Suprapubic skin (tissue), 3 donors: ENCODE measurements around the gene UGT1A10.

Source experiments
- EP300 ChIP-seq: sonication (generic); formaldehyde crosslinking; IDR thresholded peaks from one replicate; pipeline ENCODE4 v1.6.1; 2017; ENCODE audit warnings: antibody characterized with exemption
- TF ChIP-seq, protein P1 (sequence below), 2 donors: fragments of 200-600 bp in 1 of 2; fragments of 450-650 bp in 1 of 2; sonication (generic) in 1 of 2; IDR thresholded peaks; one replicate each; pipeline ENCODE4 v1.5.1; 2016 to 2019; ENCODE audit warnings: antibody characterized with exemption in 2 of 2, mild to moderate bottlenecking in 1 of 2, moderate library complexity in 1 of 2

DNA sequence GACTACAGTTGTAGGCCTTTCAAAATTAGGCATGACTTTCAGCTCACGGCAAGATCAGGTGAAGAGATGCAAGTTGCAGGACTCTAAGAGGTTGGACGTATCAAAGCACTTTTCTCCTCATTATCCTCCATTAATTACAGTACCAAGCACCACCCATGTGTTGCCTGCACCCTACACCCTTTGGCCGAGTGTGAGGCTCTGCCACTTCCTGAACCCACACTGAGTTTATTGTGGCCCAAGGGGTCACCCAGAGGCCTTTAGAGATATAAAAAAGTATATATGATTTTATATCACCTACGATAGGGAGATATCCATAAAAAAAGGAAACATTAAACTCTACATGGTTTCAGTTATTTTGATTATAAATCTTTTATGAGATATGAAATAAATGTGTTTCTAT lies 16.0 kb upstream of the UGT1A10 start:
- TF ChIP-seq, protein P1, sequence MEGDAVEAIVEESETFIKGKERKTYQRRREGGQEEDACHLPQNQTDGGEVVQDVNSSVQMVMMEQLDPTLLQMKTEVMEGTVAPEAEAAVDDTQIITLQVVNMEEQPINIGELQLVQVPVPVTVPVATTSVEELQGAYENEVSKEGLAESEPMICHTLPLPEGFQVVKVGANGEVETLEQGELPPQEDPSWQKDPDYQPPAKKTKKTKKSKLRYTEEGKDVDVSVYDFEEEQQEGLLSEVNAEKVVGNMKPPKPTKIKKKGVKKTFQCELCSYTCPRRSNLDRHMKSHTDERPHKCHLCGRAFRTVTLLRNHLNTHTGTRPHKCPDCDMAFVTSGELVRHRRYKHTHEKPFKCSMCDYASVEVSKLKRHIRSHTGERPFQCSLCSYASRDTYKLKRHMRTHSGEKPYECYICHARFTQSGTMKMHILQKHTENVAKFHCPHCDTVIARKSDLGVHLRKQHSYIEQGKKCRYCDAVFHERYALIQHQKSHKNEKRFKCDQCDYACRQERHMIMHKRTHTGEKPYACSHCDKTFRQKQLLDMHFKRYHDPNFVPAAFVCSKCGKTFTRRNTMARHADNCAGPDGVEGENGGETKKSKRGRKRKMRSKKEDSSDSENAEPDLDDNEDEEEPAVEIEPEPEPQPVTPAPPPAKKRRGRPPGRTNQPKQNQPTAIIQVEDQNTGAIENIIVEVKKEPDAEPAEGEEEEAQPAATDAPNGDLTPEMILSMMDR (IDR thresholded peaks at IDR 0.05) = no peak
- no peak for TF ChIP-seq EP300
